ES-I3 (cell line): ENCODE measurements around the gene ASAP2.

Experiments
- H3K36me3 ChIP-seq: 2 replicates; pipeline ENCODE4 v1.6.1; 2013; ENCODE audit warnings: mild to moderate bottlenecking, low read length, control low read depth, moderate library complexity; ENCODE audit not compliant: insufficient read depth
- H3K4me1 ChIP-seq: 2 replicates; pipeline ENCODE4 v1.6.1; 2013; ENCODE audit warnings: mild to moderate bottlenecking, control low read depth, low read length; ENCODE audit not compliant: insufficient read depth
- H3K9ac ChIP-seq: 2 replicates; pipeline ENCODE4 v1.6.1; 2013; ENCODE audit warnings: low read depth, mild to moderate bottlenecking, low read length, moderate library complexity
- H3K9me3 ChIP-seq: 2 replicates; pipeline ENCODE4 v1.6.1; 2013; ENCODE audit warnings: mild to moderate bottlenecking, low read length, moderate library complexity; ENCODE audit not compliant: control insufficient read depth, insufficient read depth

The ASAP2 gene

DNA sequence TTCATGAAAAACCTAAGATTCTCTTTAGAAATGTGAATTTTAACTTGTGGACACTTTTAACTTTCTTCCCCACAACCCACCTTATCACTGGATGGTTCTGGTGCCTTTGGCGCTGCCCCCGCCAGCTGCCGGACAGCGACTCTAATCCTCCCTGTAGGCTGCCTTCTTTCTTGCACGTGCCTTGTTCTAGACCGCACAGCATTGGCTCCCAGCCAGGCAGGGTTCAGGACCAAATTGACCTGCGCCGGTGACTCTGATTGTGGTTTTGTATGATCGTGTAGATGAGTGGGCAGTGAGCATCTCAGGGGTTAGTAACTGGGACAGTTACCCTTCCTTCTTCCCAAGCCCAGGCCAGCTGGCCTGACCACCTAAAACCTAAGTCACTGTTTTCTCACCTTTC, 106.8 kb downstream of the ASAP2 start:
- no peak overlapping the region for H3K9ac ChIP-seq
- H3K4me1 ChIP-seq: peaks cover 16% of the 10 kb centered on the region
- H3K36me3 ChIP-seq: no peaks in the 10 kb centered on the region
- H3K9me3 ChIP-seq: no peaks in the 10 kb centered on the region

DNA sequence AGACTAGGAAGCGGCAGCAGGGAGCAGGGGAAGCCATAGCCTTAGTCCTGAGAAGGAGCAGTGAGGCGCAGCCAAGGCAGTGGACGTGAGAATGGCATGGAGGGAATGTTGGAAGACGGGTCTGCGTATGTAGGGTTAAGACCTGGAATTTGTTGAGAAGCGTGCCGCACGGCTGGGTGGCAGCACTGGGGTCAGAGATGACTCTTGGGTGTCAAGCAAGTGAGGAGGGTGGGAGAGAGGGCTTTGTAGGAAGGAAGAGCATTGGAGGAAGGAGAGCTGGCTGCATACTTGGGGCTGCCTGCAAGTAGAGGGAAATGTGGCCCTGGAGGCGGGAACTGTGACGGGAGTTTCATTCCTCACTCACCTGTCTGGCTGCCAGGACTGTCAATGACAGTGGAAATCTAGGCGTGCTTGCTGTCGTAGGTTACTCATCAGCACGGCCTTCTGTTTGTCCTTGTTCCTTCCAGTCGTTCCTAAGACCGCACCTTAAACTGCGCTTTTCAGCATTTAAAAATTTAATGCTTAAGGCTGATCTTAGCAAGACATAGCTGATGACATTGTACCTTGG, 108.8 kb downstream of the ASAP2 start:
- Histone ChIP-seq H3K9ac (no peak overlapping the region), H3K36me3 (no peaks in the 10 kb centered on the region), H3K4me1 (peaks cover 12% of the 10 kb centered on the region), H3K9me3 (no peaks in the 10 kb centered on the region)

DNA sequence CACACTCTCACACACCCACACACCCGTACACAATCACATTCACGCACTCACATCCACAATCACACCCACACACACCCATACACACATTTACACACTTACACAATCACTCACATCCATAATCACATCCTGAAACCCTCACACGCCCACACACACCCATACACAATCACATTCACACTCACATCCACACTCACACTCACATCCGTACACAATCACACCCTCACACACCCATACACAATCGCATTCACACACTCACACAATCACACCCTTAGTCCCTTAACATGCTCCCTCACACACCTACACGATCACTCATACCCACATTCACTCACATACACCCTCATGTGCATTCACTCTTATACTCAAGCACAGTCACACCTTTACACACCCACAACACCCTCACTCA, 110.9 kb downstream of the ASAP2 start:
- Histone ChIP-seq H3K9me3 (no peaks in the 10 kb centered on the region), H3K4me1 (peaks cover 6% of the 10 kb centered on the region; the same call in 1 of the 2 replicates), H3K9ac (no peak overlapping the region), H3K36me3 (no peaks in the 10 kb centered on the region; the same call in 1 of the 2 replicates)

DNA sequence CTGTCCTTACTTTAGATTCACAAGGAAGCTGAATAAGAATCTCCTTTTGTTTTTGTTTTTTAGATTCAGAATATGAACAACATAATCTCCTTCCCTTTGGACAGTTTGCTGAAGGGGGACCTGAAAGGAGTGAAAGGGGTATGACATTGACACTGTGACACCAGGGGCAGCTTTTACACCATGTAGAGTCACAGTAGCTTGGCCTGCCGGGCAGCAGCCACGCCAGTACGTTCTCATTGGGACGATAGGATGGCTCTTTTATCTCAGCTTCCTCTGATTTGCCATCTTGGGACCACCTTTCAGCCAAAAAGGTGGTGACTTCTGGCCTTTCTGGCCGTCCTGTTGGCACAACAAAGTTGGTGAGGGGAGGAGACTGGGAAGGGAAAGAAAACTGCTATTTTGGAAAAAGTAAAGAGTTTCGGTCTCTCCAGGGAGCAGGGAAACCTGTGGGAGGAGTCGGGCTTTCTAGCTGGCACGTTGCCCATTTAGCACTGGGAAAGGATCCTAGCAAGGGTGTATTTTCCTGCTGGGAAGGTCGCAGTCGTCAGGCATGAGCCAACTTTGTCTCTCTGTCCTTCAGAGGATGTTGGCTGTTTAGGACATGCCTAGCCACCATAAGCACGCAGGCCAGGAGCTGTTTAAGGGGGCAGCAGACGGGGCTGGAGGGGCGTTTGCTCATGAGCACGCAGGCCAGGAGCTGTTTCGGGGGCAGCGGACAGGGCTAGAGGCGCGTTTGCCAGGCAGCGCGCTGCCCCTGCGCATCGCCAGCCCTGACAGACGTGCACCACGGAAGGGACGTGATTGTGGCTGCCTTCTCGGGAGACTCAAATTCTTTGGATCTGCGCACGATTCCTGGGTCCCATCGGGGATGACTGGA, 112.1 kb downstream of the ASAP2 start:
- Histone ChIP-seq H3K9me3 (no peaks in the 10 kb centered on the region), H3K36me3 (no peaks in the 10 kb centered on the region; the same call in 1 of the 2 replicates), H3K9ac (no peak overlapping the region), H3K4me1 (peaks cover 6% of the 10 kb centered on the region; the same call in 1 of the 2 replicates)

DNA sequence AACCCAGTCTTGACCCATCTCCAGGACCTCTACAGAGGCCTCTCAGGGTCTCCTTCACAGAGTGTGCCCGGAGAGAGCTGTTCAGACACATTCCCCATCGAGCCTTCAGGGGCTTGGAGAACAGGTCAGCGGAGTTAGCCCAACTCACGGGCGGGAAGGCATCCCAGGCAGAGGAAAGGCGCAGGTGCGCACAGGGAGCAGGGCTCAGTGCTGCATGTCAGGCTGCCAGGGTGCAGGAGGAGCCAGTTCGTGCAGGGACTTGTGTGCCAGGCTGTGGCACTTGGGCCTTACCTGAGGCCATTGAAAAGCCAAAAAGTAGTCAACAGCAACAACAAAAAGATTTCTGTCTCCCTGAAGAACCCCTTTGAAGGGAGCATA, 112.7 kb downstream of the ASAP2 start:
- no peaks in the 10 kb centered on the region for H3K9me3 ChIP-seq
- H3K9ac ChIP-seq: no peak overlapping the region
- H3K4me1 ChIP-seq: peaks cover 6% of the 10 kb centered on the region; the same call in 1 of the 2 replicates
- no peaks in the 10 kb centered on the region; the same call in 1 of the 2 replicates for H3K36me3 ChIP-seq

DNA sequence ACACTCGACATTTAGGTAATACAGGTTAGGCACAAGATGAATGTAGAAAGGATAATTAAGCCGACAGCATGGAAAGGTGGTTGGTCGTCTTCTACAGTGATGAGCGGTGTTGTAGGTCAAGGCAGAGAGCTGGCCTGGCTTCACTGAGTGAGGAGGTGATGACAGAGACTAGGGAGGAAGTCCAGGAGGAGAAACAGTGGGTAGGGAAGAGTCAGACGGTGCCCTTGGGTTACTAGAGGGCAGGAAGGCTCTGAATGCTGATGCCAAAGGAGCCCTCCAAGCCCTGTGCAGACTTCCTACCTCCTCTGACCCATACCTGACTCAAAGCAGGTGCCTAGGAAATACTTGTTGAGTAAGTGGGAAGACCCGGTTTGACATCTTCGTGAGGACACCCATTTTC, 116.0 kb downstream of the ASAP2 start:
- no peaks in the 10 kb centered on the region; the same call in 1 of the 2 replicates for H3K36me3 ChIP-seq

DNA sequence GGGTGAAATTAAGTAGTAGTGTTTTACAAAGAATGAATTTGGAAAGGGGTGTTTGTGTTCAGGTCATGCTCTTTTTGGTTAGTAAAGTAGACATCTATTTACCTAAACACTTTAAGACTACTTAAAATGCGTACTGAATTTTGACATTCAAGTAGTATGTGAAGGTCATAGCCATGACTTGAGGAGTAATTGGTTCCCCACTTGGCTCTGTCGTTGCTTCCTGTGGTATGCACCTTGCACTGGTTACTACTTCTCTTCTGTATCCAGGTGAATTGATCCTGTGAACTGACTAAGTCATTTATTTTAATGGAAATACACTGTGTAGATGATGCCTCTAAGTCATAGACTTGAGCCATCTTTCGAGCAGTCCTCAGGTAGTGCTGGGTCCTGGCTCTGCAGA, 118.8 kb downstream of the ASAP2 start:
- Histone ChIP-seq H3K9ac (no peak overlapping the region), H3K36me3 (no peaks in the 10 kb centered on the region; the same call in 1 of the 2 replicates), H3K4me1 (peaks cover 7% of the 10 kb centered on the region), H3K9me3 (no peaks in the 10 kb centered on the region)

More for the DNA sequence above, 116.0 kb downstream of the ASAP2 start:
- H3K9me3 ChIP-seq: no peaks in the 10 kb centered on the region
- peaks cover 7% of the 10 kb centered on the region for H3K4me1 ChIP-seq
- H3K9ac ChIP-seq: no peak overlapping the region

DNA sequence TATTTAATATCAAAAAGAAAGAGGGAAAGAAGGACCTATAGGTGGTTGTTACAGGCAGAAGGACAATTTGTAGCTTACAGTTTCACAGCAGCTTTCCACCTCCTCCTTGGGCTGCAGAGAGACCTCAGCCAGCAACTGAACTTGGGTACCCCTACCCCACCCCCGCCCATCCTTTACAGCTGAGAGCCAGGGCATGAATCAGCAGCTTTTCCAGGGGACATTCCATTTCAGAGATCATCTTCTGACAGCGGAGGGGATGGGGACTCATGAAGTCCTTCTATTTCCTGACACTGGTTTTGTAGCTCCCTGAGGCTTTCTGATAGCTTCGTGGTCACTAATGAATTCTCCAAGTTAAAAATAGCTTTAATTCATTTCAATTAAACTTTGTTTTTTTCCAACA, 120.4 kb downstream of the ASAP2 start:
- Histone ChIP-seq H3K9ac (no peak overlapping the region), H3K9me3 (no peaks in the 10 kb centered on the region), H3K36me3 (no peaks in the 10 kb centered on the region; the same call in 1 of the 2 replicates), H3K4me1 (peaks cover 7% of the 10 kb centered on the region)

DNA sequence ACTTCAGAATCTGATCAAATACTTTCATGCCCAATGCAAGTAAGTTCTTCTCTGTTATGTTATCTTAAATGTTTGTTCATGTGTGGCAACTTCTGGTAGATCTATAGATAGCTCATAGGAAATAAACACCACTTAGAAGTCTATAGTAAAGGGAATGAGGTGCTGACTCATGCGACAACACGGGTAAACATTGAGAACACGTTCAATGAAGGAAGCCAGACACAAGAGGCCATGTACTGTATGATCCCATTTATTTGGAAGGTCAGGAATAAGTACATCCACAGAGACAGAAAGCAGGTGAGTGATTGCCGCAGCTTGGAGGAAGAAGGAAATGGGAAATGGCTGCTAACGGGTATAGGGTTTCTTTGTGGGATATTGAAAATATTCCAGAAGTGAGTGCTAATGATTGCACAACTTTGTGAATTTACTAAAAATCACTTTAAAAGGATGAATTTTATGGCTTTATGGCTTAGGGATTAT, 121.3 kb downstream of the ASAP2 start:
- Histone ChIP-seq H3K9ac (no peak overlapping the region), H3K36me3 (no peaks in the 10 kb centered on the region), H3K4me1 (peaks cover 7% of the 10 kb centered on the region), H3K9me3 (no peaks in the 10 kb centered on the region)

DNA sequence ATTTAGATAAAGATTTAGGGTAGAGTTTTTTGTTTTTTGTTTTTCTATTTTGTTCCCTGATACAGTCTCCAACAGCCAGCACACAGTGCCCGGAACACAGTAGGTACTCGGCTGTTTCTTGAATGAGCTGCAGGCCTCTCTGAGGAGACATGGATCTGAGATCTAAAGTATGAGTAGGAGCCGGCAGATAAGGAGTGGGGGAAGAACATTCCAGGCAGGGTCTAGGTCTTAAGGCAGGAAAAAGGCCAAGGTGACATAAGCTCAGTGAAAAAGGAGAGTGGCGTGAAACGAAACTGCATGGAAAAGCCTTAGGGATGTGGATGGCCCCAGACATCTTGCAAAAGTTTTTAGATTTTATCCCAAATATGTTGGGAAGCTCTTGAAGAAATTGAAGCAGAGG, 122.3 kb downstream of the ASAP2 start:
- H3K36me3 ChIP-seq: no peaks in the 10 kb centered on the region

DNA sequence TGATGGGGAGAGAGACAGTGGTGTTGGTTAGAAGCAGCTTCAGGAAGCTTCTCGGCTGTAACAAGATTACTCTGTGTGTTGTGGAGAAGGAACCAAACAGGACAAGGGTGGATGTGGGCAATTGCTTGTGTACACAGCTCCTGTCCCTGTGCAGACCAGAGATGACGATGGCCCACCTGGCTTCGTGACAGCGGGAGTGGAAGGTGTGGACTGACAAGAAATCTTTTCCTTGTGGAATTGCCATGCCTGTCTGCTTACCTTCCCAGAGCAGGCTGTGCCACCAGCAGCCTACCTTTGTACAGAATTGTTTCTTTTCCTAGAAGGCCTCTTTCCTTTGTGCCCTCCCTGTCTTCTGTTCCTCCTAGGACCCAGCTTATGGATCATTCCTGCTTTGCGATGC, 122.9 kb downstream of the ASAP2 start:
- Histone ChIP-seq H3K9me3 (no peaks in the 10 kb centered on the region), H3K4me1 (peaks cover 7% of the 10 kb centered on the region), H3K36me3 (no peaks in the 10 kb centered on the region), H3K9ac (no peak overlapping the region)

More for the DNA sequence above, 122.3 kb downstream of the ASAP2 start:
- no peak overlapping the region for H3K9ac ChIP-seq
- H3K4me1 ChIP-seq: peaks cover 7% of the 10 kb centered on the region
- no peaks in the 10 kb centered on the region for H3K9me3 ChIP-seq

DNA sequence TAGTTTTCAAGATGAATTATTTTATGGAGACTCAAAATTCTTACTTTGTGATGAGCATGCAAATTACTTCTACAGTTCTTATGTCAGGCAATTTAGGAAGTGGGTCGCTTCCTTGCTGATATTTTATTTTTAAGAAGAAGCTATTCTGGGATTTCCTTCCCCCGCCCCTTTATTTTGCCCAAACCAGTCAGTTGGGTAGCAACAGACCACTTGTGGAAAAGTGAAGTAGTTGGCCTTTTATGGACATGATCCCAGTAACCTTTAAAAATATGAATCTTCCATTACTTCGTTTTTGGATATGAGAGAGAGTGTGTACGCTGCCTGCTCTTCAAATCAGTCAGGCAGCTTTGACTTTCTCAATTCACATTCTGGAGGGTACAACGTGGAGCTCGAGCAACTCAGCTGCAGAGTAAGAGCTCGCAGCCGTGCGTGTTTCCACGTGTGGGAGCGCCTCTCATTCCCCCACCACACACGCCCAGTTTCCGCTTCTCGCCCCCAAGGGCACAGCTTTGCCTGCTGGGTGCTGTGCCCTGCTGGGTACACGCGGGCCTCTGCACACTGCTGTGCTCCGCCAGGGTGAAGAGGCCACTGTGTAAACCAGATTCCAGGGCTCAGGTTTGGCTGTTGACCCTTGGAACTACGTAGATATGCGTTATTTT, 124.1 kb downstream of the ASAP2 start:
- no peak overlapping the region for H3K9ac ChIP-seq
- H3K9me3 ChIP-seq: no peaks in the 10 kb centered on the region
- peaks cover 7% of the 10 kb centered on the region for H3K4me1 ChIP-seq

DNA sequence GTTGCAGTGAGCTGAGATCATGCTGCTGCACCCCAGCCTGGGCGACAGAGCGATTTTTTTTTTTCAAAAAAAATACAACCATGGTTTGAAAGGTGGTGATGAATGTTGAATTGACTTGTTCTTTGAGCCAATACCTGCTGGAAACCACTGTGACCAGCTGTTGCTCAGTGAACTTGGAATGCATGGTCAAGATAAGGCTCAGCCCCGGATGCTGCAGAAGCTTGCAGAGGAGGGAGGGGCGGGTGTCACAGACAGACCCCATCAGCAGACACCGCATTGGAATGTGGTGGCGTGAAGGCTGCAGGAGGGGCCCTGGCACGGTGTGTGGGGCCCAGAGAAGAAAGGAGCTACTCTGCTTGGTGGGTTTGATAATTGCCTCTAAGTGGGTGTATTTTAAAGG, 125.1 kb downstream of the ASAP2 start:
- H3K9me3 ChIP-seq: no peaks in the 10 kb centered on the region
- H3K36me3 ChIP-seq: no peaks in the 10 kb centered on the region
- no peak overlapping the region for H3K9ac ChIP-seq
- H3K4me1 ChIP-seq: peaks cover 7% of the 10 kb centered on the region

More for the DNA sequence above, 124.1 kb downstream of the ASAP2 start:
- no peaks in the 10 kb centered on the region for H3K36me3 ChIP-seq

DNA sequence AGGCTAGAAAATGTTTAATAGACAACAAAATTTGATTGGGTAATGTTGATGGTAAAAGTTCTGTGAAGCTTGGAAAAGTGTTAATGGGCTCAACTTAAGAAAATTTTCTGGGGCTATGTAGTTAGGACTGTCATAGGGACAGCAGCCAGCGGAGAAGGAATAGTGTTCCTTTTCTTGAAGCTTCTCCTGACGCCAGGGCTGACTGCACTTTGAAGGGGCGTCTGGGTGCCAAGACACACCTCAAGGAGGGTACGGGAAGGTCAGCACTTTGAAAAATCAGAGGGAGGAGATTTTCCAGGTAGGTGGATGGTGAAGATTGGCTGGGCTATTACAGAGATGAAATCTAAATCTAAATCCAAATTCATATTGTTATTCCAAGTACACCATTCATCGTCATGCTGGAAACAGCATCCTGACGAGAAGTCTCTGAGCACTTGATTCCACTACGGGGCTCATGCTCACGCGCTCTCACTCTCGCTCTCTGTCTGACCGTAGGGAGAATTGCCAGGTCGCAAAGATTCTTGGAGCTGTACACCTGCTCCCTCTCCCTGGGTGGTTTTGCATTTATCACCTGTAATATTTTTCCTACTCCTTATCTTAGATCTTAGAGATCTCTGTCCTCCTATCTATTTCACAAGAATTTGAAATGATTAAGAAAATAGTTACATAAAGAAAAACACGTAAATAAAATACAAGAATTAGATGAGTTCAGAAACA, 125.7 kb downstream of the ASAP2 start:
- H3K9ac ChIP-seq: no peak overlapping the region
- H3K4me1 ChIP-seq: peaks cover under 1% of the 10 kb centered on the region
- H3K36me3 ChIP-seq: no peaks in the 10 kb centered on the region
- no peaks in the 10 kb centered on the region for H3K9me3 ChIP-seq
